Fibroblast of skin of right quadriceps (primary cell): ENCODE data around the gene ANKRD28.
A peak's percentile ranks its signal among the peaks of the same experiment; 100 is the strongest.
"Not testable (repeated sequence)": the region's sequence is repeated elsewhere in the genome, so short reads cannot be mapped to it uniquely, and the experiment has no call there.

Source experiments
- DNase-seq: peaks from one replicate; pipeline ENCODE4 v3.0.0-alpha.2; 2013

Gene ANKRD28

GRCh38 chr3:15797642-15798303 lies at the start of gene ANKRD28:
ANKRD28 (minus strand) TSS chr3:15797979; CDS start chr3:15796521, 1,458 bp downstream.
- peak; percentile 98 for DNase-seq

- no peak for DNase-seq
Measured at GRCh38 chr3:15847239-15847638, 49.5 kb upstream of the ANKRD28 start.

- DNase-seq, result no peak
Measured at GRCh38 chr3:15846606-15847005, 48.8 kb upstream of the ANKRD28 start.

- DNase-seq, result no peak
Measured at GRCh38 chr3:15845475-15845874, 47.7 kb upstream of the ANKRD28 start.

GRCh38 chr3:15844889-15845288 lies 47.1 kb upstream of the ANKRD28 start:
- no peak for DNase-seq

- not testable (repeated sequence) for DNase-seq
Measured at GRCh38 chr3:15841091-15841973, 43.6 kb upstream of the ANKRD28 start.

GRCh38 chr3:15839568-15839967 lies 41.8 kb upstream of the ANKRD28 start:
- no peak for DNase-seq

GRCh38 chr3:15831927-15832326 lies 34.1 kb upstream of the ANKRD28 start:
- no peak for DNase-seq

- no peak for DNase-seq
Measured at GRCh38 chr3:15825016-15825415, 27.2 kb upstream of the ANKRD28 start.

GRCh38 chr3:15823092-15823491 lies 25.3 kb upstream of the ANKRD28 start:
- DNase-seq, result no peak

GRCh38 chr3:15822281-15822680 lies 24.5 kb upstream of the ANKRD28 start:
- DNase-seq, result no peak

GRCh38 chr3:15820911-15821310 lies 23.1 kb upstream of the ANKRD28 start:
- peak; percentile 36 for DNase-seq

- DNase-seq, result peak; percentile 42
Measured at GRCh38 chr3:15819576-15819975, 21.8 kb upstream of the ANKRD28 start.

- no peak for DNase-seq
Measured at GRCh38 chr3:15819043-15819442, 21.3 kb upstream of the ANKRD28 start.

- DNase-seq, result peak; percentile 73
Measured at GRCh38 chr3:15815696-15816095, 17.9 kb upstream of the ANKRD28 start.

- not testable (repeated sequence) for DNase-seq
Measured at GRCh38 chr3:15813079-15813478, 15.3 kb upstream of the ANKRD28 start.

GRCh38 chr3:15812183-15812582 lies 14.4 kb upstream of the ANKRD28 start:
- DNase-seq, result peak; percentile 31

- no peak for DNase-seq
Measured at GRCh38 chr3:15810702-15811101, 12.9 kb upstream of the ANKRD28 start.

- no peak for DNase-seq
Measured at GRCh38 chr3:15809313-15809712, 11.5 kb upstream of the ANKRD28 start.

- no peak for DNase-seq
Measured at GRCh38 chr3:15808679-15809310, 11.0 kb upstream of the ANKRD28 start.

- peak; percentile 66 for DNase-seq
Measured at GRCh38 chr3:15805756-15806266, 8.0 kb upstream of the ANKRD28 start.

GRCh38 chr3:15804553-15805095 lies 6.8 kb upstream of the ANKRD28 start:
- no peak for DNase-seq

GRCh38 chr3:15803921-15804320 lies 6.1 kb upstream of the ANKRD28 start:
- no peak for DNase-seq
